Measurements from ENCODE around the gene UVRAG.

- TF ChIP-seq CTCF (IDR thresholded peaks at IDR 0.05), result no peak
- TF ChIP-seq EP300 (IDR thresholded peaks at IDR 0.05), result no peak
Observed at GRCh38 chr11:75900848-75901247, 85.8 kb downstream of the UVRAG start.

All from ovary (tissue), 3 donors.